ENCODE data around the gene PCNX1. TPM values are rescaled to one million over a fixed set of nuclear protein-coding genes. Genes with fewer than 3 reads are reported as not detected.
A peak's percentile ranks its signal among the peaks of the same experiment; 100 is the strongest.

Gene PCNX1
- total RNA-seq, 6 experiments from 2014 or later = 35.1 to 49.6 (median 41.1) TPM

GRCh38 chr14:70891737-70892136 lies 15.5 kb upstream of the PCNX1 start:
- Mint-ChIP-seq H3K36me3 (ENCODE audit: low read depth) (peaks cover 3% of the 10 kb centered on the region; the same call in 1 of the 2 replicates), H3K4me3 (no peak overlapping the region), H3K27ac (no peak overlapping the region), H3K4me1 (ENCODE audit: low read depth) (peaks cover 62% of the 10 kb centered on the region), H3K27me3 (ENCODE audit: insufficient read depth) (no peaks in the 10 kb centered on the region), H3K9me3 (peaks cover 6% of the 10 kb centered on the region)
- TF ChIP-seq CTCF (IDR thresholded peaks at IDR 0.05) = no peak
- no peak for DNase-seq

- DNase-seq = no peak
- Mint-ChIP-seq H3K36me3 (ENCODE audit: low read depth) (peaks cover 3% of the 10 kb centered on the region; the same call in 1 of the 2 replicates), H3K27ac (no peak overlapping the region), H3K4me1 (ENCODE audit: low read depth) (peaks cover 62% of the 10 kb centered on the region), H3K4me3 (no peak overlapping the region), H3K27me3 (ENCODE audit: insufficient read depth) (no peaks in the 10 kb centered on the region), H3K9me3 (peaks cover 10% of the 10 kb centered on the region)
- no peak for TF ChIP-seq CTCF (IDR thresholded peaks at IDR 0.05)
These were observed 14.0 kb upstream of the PCNX1 start for GRCh38 chr14:70893062-70893845.

- Mint-ChIP-seq H3K27ac (no peak overlapping the region), H3K27me3 (ENCODE audit: insufficient read depth) (no peaks in the 10 kb centered on the region), H3K9me3 (peaks cover 10% of the 10 kb centered on the region), H3K4me1 (ENCODE audit: low read depth) (peaks cover 62% of the 10 kb centered on the region), H3K4me3 (no peak overlapping the region), H3K36me3 (ENCODE audit: low read depth) (peaks cover 3% of the 10 kb centered on the region; the same call in 1 of the 2 replicates)
- no peak for TF ChIP-seq CTCF (IDR thresholded peaks at IDR 0.05)
- DNase-seq = no peak
These were observed 13.4 kb upstream of the PCNX1 start for GRCh38 chr14:70893858-70894291.

- Mint-ChIP-seq H3K9me3 (peaks cover 10% of the 10 kb centered on the region), H3K36me3 (ENCODE audit: low read depth) (peaks cover 3% of the 10 kb centered on the region; the same call in 1 of the 2 replicates), H3K4me1 (ENCODE audit: low read depth) (peaks cover 57% of the 10 kb centered on the region), H3K27me3 (ENCODE audit: insufficient read depth) (no peaks in the 10 kb centered on the region), H3K4me3 (no peak overlapping the region), H3K27ac (no peak overlapping the region)
- no peak for DNase-seq
- TF ChIP-seq CTCF (IDR thresholded peaks at IDR 0.05) = no peak
These were observed 12.4 kb upstream of the PCNX1 start for GRCh38 chr14:70894868-70895267.

GRCh38 chr14:70896317-70896716 lies 10.9 kb upstream of the PCNX1 start:
- Mint-ChIP-seq H3K9me3 (peaks cover 10% of the 10 kb centered on the region), H3K36me3 (ENCODE audit: low read depth) (peaks cover 3% of the 10 kb centered on the region; the same call in 1 of the 2 replicates), H3K4me1 (ENCODE audit: low read depth) (peaks cover 59% of the 10 kb centered on the region), H3K27me3 (ENCODE audit: insufficient read depth) (no peaks in the 10 kb centered on the region), H3K4me3 (no peak overlapping the region), H3K27ac (peak overlapping the region; percentile 60; the same call in 1 of the 2 replicates)
- no peak for TF ChIP-seq CTCF (IDR thresholded peaks at IDR 0.05)
- DNase-seq = no peak

All from HFFc6 (cell line).